GM19025 (cell line): ENCODE data around the gene NKD1.

Experiments used
- ATAC-seq: cut with Tn5 transposase; IDR thresholded peaks from one replicate; pipeline ENCODE4 v1.9.1; 2021; ENCODE audit warnings: mild to moderate bottlenecking, low read depth, moderate library complexity; ENCODE audit not compliant: unreplicated experiment

NKD1 gene

GRCh38 chr16:50667497-50668367, 119.5 kb downstream of the NKD1 start:
- ATAC-seq, result no peak

- no peak for ATAC-seq
Observed at GRCh38 chr16:50668368-50669008, 120.3 kb downstream of the NKD1 start.

GRCh38 chr16:50669741-50670140, 121.5 kb downstream of the NKD1 start:
- ATAC-seq, result no peak

GRCh38 chr16:50670476-50670875, 122.3 kb downstream of the NKD1 start:
- ATAC-seq, result no peak

- no peak for ATAC-seq
Observed at GRCh38 chr16:50671644-50672260, 123.6 kb downstream of the NKD1 start.

GRCh38 chr16:50673496-50674275, 125.5 kb downstream of the NKD1 start:
- no peak for ATAC-seq

GRCh38 chr16:50674831-50675230, 126.6 kb downstream of the NKD1 start:
- no peak for ATAC-seq

- ATAC-seq, result no peak
Observed at GRCh38 chr16:50675686-50676610, 127.8 kb downstream of the NKD1 start.

- no peak for ATAC-seq
Observed at GRCh38 chr16:50676684-50677225, 128.6 kb downstream of the NKD1 start.

GRCh38 chr16:50677351-50677750, 129.2 kb downstream of the NKD1 start:
- no peak for ATAC-seq

- no peak for ATAC-seq
Observed at GRCh38 chr16:50678531-50678930, 130.3 kb downstream of the NKD1 start.

GRCh38 chr16:50679266-50679665, 131.1 kb downstream of the NKD1 start:
- ATAC-seq, result no peak

GRCh38 chr16:50679676-50680555, 131.7 kb downstream of the NKD1 start:
- no peak for ATAC-seq

- ATAC-seq, result no peak
Observed at GRCh38 chr16:50680556-50680893, 132.3 kb downstream of the NKD1 start.

- peak; percentile 49 for ATAC-seq
Observed at GRCh38 chr16:50681021-50681885, 133.1 kb downstream of the NKD1 start, which contains the start of gene SNX20. Gene SNX20 (minus strand): TSS chr16:50681312. CDS start chr16:50677526, 3,786 bp downstream.

GRCh38 chr16:50683689-50684374, 135.6 kb downstream of the NKD1 start:
- peak; percentile 65 for ATAC-seq
